HG03565 (cell line): Measurements from ENCODE around the gene UBR1.
"Not testable (repeated sequence)": the region's sequence is repeated elsewhere in the genome, so short reads cannot be mapped to it uniquely, and the experiment has no call there.

Experiments
- ATAC-seq: cut with Tn5 transposase; IDR thresholded peaks from one replicate; pipeline ENCODE4 v1.9.1; 2021; ENCODE audit warnings: mild to moderate bottlenecking, moderate library complexity; ENCODE audit not compliant: unreplicated experiment

Gene UBR1

GRCh38 chr15:42918047-42918446 is 187.8 kb downstream of the UBR1 start:
- no peak for ATAC-seq

- ATAC-seq: no peak
Measured at GRCh38 chr15:42915654-42916315, 190.1 kb downstream of the UBR1 start.

DNA sequence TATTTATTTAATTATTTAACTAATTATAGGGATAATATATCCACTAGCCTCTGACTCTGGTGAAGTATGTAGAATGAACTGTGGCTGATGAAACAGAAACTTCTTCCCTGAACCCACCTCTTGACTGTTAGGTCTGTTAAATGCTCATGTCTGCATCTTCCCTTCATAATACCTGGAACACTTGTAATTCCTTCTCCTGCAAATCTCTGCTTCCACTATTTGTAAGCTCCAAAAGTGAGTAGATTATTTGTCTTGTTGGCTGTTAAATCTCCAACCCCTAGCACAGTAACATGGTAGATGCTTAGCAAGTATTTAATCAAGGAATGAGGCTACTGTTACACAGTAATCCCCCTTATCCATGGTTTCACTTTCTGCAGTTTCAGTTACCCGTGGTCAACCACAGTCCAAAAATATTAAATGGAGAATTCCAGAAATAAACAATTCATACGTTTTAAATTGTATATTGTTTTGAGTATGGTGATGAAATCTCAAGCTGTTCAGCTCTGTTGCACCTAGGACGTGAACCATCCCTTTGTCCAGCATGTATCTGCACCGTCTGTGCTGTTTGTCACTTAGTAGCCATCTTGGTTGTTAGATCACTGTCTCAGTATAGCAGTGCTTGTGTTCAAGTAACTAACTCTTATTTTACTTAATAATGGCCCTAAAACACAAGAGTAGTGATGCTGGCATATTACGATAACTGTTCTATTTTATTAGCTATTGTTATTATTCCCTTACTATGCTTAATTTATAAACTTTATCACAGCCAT is 190.9 kb downstream of the UBR1 start:
- no peak for ATAC-seq

DNA sequence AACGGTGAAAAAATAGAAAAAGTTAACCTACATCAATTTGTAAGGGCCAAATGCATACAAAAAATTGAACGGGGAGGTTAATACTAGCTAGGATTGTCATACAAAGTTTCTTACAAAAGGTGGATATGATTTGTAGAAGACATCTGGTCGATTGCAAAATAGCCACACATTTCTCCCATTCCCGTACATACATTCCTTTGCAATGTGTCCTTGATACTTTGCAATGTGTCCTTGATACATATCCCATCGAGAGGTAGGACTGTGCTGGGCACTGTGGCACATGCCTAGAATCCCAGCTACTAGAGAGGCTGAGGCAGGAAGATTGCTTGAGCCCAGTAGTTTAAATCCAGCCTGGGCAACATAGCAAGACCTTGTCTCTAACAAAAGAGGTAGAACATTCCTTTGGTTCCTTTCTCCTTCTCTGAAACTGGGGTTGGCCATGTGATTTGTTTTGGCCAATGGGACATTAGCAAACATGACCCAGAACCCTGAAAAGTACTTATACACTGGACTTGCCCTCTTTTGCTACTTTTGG is 194.7 kb downstream of the UBR1 start:
- ATAC-seq: no peak

DNA sequence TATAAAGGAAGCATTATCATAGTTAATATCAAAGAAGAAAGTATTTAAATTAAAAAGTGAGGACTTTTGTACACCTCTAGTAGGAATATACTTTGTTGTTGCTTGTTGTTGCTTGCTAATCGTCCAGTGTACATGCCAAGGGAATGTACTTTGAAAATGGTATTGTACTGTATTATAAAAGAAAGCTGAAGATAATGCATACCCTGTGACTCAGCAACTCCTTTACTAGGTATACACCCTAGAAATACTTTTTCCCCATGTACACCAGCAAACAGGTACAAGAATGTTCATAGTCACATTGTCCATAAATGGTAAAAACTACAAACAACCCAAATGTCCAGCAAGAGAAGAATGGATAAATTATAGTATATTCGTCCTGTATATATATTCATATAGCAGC is 197.3 kb downstream of the UBR1 start:
- no peak for ATAC-seq

DNA sequence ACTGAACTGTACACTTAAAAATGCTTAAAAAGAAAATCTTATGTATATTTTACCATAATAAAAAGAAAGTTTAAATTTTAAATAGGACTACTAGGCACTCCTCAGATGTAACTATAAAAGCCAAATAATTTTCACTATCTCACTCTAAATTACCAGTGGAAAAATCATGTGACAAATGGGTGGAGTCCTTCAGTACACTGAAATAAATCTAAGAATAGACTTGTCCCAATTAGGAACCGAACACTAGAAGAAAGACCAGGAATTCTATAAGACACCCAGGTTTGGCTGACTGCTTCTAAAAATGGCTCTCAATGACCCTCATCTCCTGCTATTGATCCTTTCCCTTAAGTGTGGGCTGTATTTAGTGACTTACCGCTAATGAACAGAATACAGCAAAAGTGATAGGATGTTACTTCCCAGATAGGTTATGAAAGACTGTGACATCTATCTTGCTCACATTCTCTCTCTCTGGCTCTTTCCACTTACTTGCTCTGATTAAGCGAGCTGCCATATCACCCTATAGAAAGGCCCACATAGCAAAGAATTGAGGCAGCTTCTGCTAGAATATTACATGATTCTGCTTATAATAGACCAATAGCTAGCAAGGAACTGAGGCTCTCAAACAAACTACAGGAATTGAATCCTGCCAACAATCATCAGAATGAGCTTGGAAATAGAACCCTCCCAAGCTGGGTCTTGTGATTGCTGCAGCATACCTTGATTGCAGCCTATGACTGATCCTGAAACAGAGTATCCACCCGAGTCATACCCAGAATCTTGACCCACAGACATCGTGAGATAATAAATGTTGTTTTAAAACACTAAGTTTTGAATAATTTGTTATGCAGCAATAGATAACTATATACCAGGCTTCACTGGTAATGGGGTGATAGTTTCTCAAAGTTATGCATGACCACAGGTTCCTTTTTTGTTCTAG is 202.2 kb downstream of the UBR1 start:
- no peak for ATAC-seq

DNA sequence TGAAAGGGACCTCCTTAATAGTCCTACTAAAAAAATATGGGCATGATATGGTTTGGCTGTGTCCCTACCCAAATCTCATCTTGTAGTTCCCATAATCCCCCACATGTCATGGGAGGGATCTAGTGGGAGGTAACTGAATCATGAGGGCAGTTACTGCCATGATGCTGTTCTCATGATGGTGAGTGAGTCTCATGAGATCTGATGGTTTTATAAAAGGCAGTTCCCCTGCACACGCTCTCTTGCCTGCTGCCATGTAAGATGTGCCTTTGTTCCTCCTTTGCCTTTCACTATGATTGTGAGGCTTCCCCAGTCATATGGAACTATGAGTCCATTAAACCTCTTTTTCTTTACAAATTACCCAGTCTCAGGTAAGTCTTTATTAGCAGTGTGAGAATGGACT is 211.9 kb downstream of the UBR1 start:
- not testable (repeated sequence) for ATAC-seq
